ENCODE results near the gene NFIB.

NFIB gene

GRCh38 chr9:14271093-14271673 lies 42.8 kb downstream of the NFIB start:
- H3K4me3 ChIP-seq (replicated peaks; ENCODE audit: low read depth, low read length) = no peak overlapping the region
- no peak for TF ChIP-seq CTCF (IDR thresholded peaks at IDR 0.05; ENCODE audit: low read depth, low read length, missing control alignments)
- peak; percentile 56 for DNase-seq (ENCODE audit: extremely low read depth, low read depth)

DNA sequence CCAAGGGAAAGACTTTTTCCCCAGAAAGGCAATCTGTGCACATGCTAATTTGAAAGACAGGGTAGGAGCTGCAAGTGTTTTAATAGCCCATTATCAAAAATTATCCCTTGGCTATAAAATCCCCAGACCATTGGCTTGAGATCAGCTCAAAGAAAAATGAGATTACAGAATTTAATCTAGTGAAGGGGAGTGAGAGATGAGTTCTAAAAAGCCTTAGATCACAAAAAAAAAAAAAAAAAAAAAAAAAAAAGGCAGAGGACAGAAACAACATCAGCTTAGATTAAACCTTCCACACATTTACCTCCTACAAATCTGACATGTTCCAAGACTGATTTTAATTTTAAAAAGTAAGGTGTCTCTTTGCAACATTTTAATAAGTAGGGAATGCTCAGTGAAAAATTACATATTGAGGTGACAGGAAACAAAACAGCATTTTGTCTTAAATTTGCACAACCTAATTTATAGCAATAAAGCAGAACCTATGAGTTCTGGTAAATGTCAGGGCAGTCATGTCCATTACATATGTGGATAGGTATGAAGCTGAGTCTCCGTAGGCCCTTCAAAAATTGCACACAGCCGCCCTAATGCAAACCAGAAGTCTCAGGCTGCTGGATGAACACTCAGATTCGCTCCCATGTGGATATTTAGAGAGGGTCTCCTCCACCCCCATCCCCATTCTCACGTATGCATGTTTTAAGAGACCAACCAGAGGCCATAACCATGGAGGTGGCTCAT lies 43.4 kb downstream of the NFIB start:
- TF ChIP-seq CTCF (IDR thresholded peaks at IDR 0.05; ENCODE audit: low read depth, low read length, missing control alignments) = no peak
- DNase-seq (ENCODE audit: extremely low read depth, low read depth) = no peak
- H3K4me3 ChIP-seq (replicated peaks; ENCODE audit: low read depth, low read length) = no peak overlapping the region

GRCh38 chr9:14269916-14270315 lies 44.0 kb downstream of the NFIB start:
- no peak for DNase-seq (ENCODE audit: extremely low read depth, low read depth)
- TF ChIP-seq CTCF (IDR thresholded peaks at IDR 0.05; ENCODE audit: low read depth, low read length, missing control alignments) = no peak
- no peak overlapping the region for H3K4me3 ChIP-seq (replicated peaks; ENCODE audit: low read depth, low read length)

DNA sequence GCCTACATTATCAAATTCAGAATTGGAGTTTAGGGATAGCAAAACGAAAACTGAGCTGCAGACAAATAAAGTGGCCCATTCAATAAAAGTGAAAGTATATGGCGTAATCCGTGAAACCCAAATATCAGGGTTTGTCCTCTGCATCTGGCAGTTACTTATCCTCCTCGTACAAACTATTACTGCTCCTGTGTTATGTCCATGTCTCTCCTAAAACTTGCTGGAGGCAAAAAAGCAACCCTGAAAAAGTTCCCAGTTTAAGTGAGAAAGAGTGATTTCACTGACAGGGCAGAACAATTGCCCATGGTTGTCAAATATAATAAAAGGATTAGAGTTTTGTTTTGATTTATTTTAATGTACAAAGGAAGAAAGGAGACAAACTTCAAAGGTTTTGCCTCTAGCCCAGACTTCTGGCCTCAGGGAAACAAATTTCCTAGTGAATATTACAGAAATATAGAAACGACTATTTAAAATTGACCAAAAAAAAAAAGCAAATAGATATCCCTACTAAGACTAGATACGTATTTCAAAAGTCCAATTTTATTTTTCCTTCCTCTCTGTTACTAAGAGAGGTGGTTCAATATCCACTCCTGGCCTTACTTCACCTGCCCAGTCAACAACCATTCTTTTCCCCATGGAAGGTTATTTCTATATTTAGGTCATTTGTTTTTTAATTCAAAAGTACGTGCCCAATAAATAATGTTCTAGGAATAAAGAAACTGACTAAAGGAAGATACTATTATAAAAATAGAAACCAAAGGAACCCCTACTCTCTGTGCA lies 50.0 kb downstream of the NFIB start:
- TF ChIP-seq CTCF (IDR thresholded peaks at IDR 0.05; ENCODE audit: low read depth, low read length, missing control alignments) = no peak
- no peak for DNase-seq (ENCODE audit: extremely low read depth, low read depth)
- H3K4me3 ChIP-seq (replicated peaks; ENCODE audit: low read depth, low read length) = no peak overlapping the region

DNA sequence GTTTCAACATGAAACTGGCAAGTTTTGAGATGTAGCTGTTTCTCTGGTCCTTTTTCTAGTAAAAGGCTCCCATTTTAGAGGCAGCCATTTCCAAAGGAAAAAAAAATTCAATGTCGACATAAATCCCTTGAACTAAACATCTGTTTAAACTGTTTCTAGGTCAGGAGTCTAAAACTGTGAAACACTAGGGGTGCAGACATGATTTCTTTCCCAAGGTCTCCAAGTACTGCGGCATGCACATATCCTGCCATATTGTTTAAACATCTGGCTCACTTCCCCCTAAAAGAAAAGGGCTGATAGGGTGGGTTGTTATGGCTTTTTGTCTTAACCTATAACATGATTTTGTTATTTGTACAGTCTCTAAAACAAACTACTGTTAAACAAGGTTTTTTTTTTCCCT lies 51.1 kb downstream of the NFIB start:
- DNase-seq (ENCODE audit: extremely low read depth, low read depth) = no peak
- TF ChIP-seq CTCF (IDR thresholded peaks at IDR 0.05; ENCODE audit: low read depth, low read length, missing control alignments) = no peak
- H3K4me3 ChIP-seq (replicated peaks; ENCODE audit: low read depth, low read length) = no peak overlapping the region

GRCh38 chr9:14261616-14262015 lies 52.3 kb downstream of the NFIB start:
- no peak for DNase-seq (ENCODE audit: extremely low read depth, low read depth)

More at GRCh38 chr9:14261616-14262015, 52.3 kb downstream of the NFIB start:
- no peak for TF ChIP-seq CTCF (IDR thresholded peaks at IDR 0.05; ENCODE audit: low read depth, low read length, missing control alignments)
- no peak overlapping the region for H3K4me3 ChIP-seq (replicated peaks; ENCODE audit: low read depth, low read length)
